Measurements from ENCODE around the gene GABRQ. TPM values are rescaled to one million over a fixed set of nuclear protein-coding genes. Genes with fewer than 3 reads are reported as not detected.

GABRQ gene
- 0.13 to 0.23 TPM (median 0.20 TPM) in 5 replicates for total RNA-seq (2022; extraction: Qiagen RNA extraction)

DNA sequence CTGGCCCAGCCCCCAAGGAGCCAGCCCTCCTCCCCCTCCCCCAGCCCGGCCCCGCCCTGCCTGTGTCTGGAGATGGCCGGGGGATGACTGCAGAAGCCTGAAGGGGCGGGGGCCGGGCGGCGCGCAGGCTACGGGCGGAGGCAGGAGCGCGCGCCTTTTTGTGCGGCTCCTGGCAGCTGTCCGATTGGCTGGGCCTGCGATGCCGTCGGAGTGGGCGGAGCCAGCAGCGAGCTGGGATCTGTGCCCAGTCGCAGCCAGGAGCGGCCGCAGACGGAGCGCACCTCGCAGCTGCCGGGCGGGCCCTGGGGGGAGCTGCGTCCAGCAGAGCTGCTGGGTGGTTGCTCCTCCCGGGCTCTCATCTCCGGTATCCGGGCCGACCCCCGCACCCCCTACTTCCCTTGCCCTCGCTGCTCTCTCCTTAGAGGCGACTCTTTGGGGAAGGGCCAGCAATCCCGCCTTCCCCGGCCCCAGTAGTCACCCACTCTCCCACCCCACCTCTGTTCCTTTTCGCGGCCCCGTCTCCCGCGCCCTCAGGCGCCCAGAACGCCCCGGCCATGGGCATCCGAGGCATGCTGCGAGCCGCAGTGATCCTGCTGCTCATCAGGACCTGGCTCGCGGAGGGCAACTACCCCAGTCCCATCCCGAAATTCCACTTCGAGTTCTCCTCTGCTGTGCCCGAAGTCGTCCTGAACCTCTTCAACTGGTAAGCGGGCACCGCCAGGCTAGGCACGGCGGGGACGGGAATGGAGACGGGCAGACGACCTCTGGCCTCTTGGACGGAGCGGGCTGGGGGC is at the start of gene GABRQ:
Gene GABRQ, plus strand, starts transcription at position 247 of the 794 bp plus-strand sequence. Its CDS starts 308 bp downstream, at position 555.

DNA sequence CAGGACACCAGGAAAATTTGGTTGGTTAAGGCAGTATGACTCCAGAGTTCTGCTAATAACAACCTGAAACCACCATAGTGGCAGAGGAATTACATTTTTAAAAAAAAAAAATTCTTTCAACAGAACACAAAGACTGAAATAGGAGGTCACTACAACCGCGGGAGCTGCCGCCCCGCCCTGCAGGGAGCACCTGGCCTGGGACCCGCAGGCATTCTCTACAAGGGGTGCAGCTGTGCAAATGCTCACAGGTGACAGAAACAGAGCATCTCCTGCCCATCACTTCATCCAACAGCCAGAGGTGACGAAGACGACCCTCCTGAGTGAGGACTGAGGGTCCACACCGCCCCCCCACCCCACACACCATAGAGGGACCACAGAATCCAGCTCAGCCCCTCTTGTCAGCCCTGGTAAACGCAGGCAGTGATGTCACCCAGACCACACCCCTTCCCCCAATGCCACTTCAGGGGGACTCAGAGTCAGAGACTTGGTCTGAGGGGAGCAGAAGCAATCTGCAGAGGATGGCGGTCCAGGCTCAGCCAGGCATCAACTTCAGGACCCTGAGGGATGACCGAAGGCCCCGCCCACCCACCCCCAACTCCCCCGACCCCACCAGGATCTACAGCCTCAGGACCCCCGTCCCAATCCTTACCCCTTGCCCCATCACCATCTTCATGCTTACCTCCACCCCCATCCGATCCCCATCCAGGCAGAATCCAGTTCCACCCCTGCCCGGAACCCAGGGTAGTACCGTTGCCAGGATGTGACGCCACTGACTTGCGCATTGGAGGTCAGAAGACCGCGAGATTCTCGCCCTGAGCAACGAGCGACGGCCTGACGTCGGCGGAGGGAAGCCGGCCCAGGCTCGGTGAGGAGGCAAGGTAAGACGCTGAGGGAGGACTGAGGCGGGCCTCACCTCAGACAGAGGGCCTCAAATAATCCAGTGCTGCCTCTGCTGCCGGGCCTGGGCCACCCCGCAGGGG is 60.5 kb downstream of the GABRQ start, which contains the start of gene MAGEA3:
Gene MAGEA3, plus strand, starts transcription at position 843 of the 980 bp plus-strand sequence. CDS start 2,039 bp downstream, outside the sequence.

Other genes with a start within 250 kb of the GABRQ start
- gene GABRA3, start 186.6 kb upstream of the GABRQ start, total RNA-seq (2022; extraction: Qiagen RNA extraction) = 0.34 to 0.74 TPM (median 0.46 TPM) in 5 replicates
- gene MAGEA3, start 60.9 kb downstream of the GABRQ start, total RNA-seq (2022; extraction: Qiagen RNA extraction) = 2.5 to 5.0 TPM (median 2.7 TPM) in 5 replicates
- gene CSAG2, start 71.4 kb downstream of the GABRQ start, total RNA-seq (2022; extraction: Qiagen RNA extraction) = not detected in 5 replicates
- gene MAGEA2B, start 76.7 kb downstream of the GABRQ start, total RNA-seq (2022; extraction: Qiagen RNA extraction) = 0.07 to 0.10 TPM in 2 of 5 replicates, not detected in the others
- gene CSAG1, start 95.8 kb downstream of the GABRQ start, total RNA-seq (2022; extraction: Qiagen RNA extraction) = 0.17 to 0.40 TPM (median 0.17 TPM) in 3 of 5 replicates, not detected in the others
- 0.09 to 0.22 TPM (median 0.14 TPM) in 5 replicates for gene MAGEA12, start 95.9 kb downstream of the GABRQ start, total RNA-seq (2022; extraction: Qiagen RNA extraction)
- gene MAGEA2, start 115.9 kb downstream of the GABRQ start, total RNA-seq (2022; extraction: Qiagen RNA extraction) = 0.06 to 0.29 TPM (median 0.07 TPM) in 3 of 5 replicates, not detected in the others
- gene CSAG3, start 121.3 kb downstream of the GABRQ start, total RNA-seq (2022; extraction: Qiagen RNA extraction) = not detected in 5 replicates
- 11.0 to 13.6 TPM (median 12.4 TPM) in 5 replicates for gene MAGEA6, start 131.8 kb downstream of the GABRQ start, total RNA-seq (2022; extraction: Qiagen RNA extraction)
- 70.7 to 82.0 TPM (median 74.4 TPM) in 5 replicates for gene CETN2, start 192.9 kb downstream of the GABRQ start, total RNA-seq (2022; extraction: Qiagen RNA extraction)
- gene NSDHL, start 193.2 kb downstream of the GABRQ start, total RNA-seq (2022; extraction: Qiagen RNA extraction) = 44.0 to 46.7 TPM (median 44.2 TPM) in 5 replicates